Measurements from ENCODE around the gene ATRIP. TPM values are rescaled to one million over a fixed set of nuclear protein-coding genes. Genes with fewer than 3 reads are reported as not detected.
"Not testable (repeated sequence)": the region's sequence is repeated elsewhere in the genome, so short reads cannot be mapped to it uniquely, and the experiment has no call there.

Gene ATRIP
- total and polyA plus RNA-seq, 2 experiments from 2014 or later, result 4.3 to 4.5 TPM

- Histone ChIP-seq H3K27me3 (no peaks in the 10 kb centered on the region), H3K27ac (no peak overlapping the region), H3K36me3 (replicated peaks; ENCODE audit: insufficient read depth, low read depth) (no peaks in the 10 kb centered on the region), H2AFZ (no peak overlapping the region), H3K4me3 (no peak overlapping the region), H3K4me1 (ENCODE audit: insufficient read depth) (peaks cover 14% of the 10 kb centered on the region), H3K79me2 (no peaks in the 10 kb centered on the region), H4K20me1 (ENCODE audit: insufficient read depth, poor library complexity, severe bottlenecking) (no peaks in the 10 kb centered on the region), H3K9me2 (replicated peaks; ENCODE audit: insufficient read depth) (no peaks in the 10 kb centered on the region), H3K4me2 (no peak overlapping the region), H3K9me3 (ENCODE audit: low read depth) (no peaks in the 10 kb centered on the region)
- 82% methylated on average over 9 of the region's 9 CpGs for WGBS (ENCODE audit: low lambda C conversion rate, missing lambda C conversion rate)
- DNase-seq (ENCODE audit: low spot score), result no peak
- TF ChIP-seq EZH2 (IDR thresholded peaks at IDR 0.05; ENCODE audit: borderline replicate concordance) (no peak), EZH2phosphoT487 (IDR thresholded peaks at IDR 0.05; ENCODE audit: low read depth, severe bottlenecking, unreplicated experiment) (no peak), CTCF (IDR thresholded peaks at IDR 0.05; ENCODE audit: poor library complexity) (no peak)
Observed at GRCh38 chr3:48477959-48478520, 31.5 kb downstream of the ATRIP start.

GRCh38 chr3:48478626-48479555 lies 32.4 kb downstream of the ATRIP start:
- no peaks in the 10 kb centered on the region for H3K36me3 ChIP-seq (replicated peaks; ENCODE audit: insufficient read depth, low read depth)
- H3K9me2 ChIP-seq (replicated peaks; ENCODE audit: insufficient read depth), result no peaks in the 10 kb centered on the region
- H3K79me2 ChIP-seq, result no peaks in the 10 kb centered on the region
- no peak overlapping the region for H2AFZ ChIP-seq
- H3K4me3 ChIP-seq, result no peak overlapping the region
- TF ChIP-seq EZH2 (IDR thresholded peaks at IDR 0.05; ENCODE audit: borderline replicate concordance) (no peak), CTCF (IDR thresholded peaks at IDR 0.05; ENCODE audit: poor library complexity) (no peak), EZH2phosphoT487 (IDR thresholded peaks at IDR 0.05; ENCODE audit: low read depth, severe bottlenecking, unreplicated experiment) (no peak)
- no peak overlapping the region for H3K4me2 ChIP-seq
- peaks cover 6% of the 10 kb centered on the region for H3K4me1 ChIP-seq (ENCODE audit: insufficient read depth)
- H3K27ac ChIP-seq, result no peak overlapping the region
- no peaks in the 10 kb centered on the region for H3K27me3 ChIP-seq
- DNase-seq (ENCODE audit: low spot score), result no peak
- H3K9me3 ChIP-seq (ENCODE audit: low read depth), result no peaks in the 10 kb centered on the region
- H4K20me1 ChIP-seq (ENCODE audit: insufficient read depth, poor library complexity, severe bottlenecking), result no peaks in the 10 kb centered on the region
- WGBS (ENCODE audit: low lambda C conversion rate, missing lambda C conversion rate), result 89% methylated on average over 19 of the region's 19 CpGs

GRCh38 chr3:48480891-48481290 lies 34.4 kb downstream of the ATRIP start:
- not testable (repeated sequence) for H3K9me3 ChIP-seq (ENCODE audit: low read depth); H3K27ac ChIP-seq; H2AFZ ChIP-seq; H3K4me2 ChIP-seq; DNase-seq (ENCODE audit: low spot score); H3K36me3 ChIP-seq (replicated peaks; ENCODE audit: insufficient read depth, low read depth); H3K4me1 ChIP-seq (ENCODE audit: insufficient read depth); H3K4me3 ChIP-seq; H3K27me3 ChIP-seq; H3K9me2 ChIP-seq (replicated peaks; ENCODE audit: insufficient read depth); H4K20me1 ChIP-seq (ENCODE audit: insufficient read depth, poor library complexity, severe bottlenecking); H3K79me2 ChIP-seq
- 96% methylated on average over 11 of the region's 11 CpGs for WGBS (ENCODE audit: low lambda C conversion rate, missing lambda C conversion rate)

- not testable (repeated sequence) for DNase-seq (ENCODE audit: low spot score); H3K4me3 ChIP-seq
- 71% methylated on average over 6 of the region's 6 CpGs for WGBS (ENCODE audit: low lambda C conversion rate, missing lambda C conversion rate)
Observed at GRCh38 chr3:48482822-48483221, 36.3 kb downstream of the ATRIP start.

More at GRCh38 chr3:48482822-48483221, 36.3 kb downstream of the ATRIP start:
- not testable (repeated sequence) for H3K27ac ChIP-seq; H3K36me3 ChIP-seq (replicated peaks; ENCODE audit: insufficient read depth, low read depth); H2AFZ ChIP-seq; H3K4me2 ChIP-seq; H3K4me1 ChIP-seq (ENCODE audit: insufficient read depth); H3K27me3 ChIP-seq; H4K20me1 ChIP-seq (ENCODE audit: insufficient read depth, poor library complexity, severe bottlenecking); H3K79me2 ChIP-seq; H3K9me3 ChIP-seq (ENCODE audit: low read depth); H3K9me2 ChIP-seq (replicated peaks; ENCODE audit: insufficient read depth)
